Uterine smooth muscle cell (primary cell): Measurements from ENCODE around the gene PLA2G4C. TPM values are rescaled to one million over a fixed set of nuclear protein-coding genes. Genes with fewer than 3 reads are reported as not detected.

Source experiments
- total RNA-seq: library from RNA; depleted of rRNA; stranded (reverse); fragments of >200 nt; gene quantifications from 2 replicates; pipeline ENCODE4 v1.2.3, GENCODE V29; 2014

The PLA2G4C gene, protein sequence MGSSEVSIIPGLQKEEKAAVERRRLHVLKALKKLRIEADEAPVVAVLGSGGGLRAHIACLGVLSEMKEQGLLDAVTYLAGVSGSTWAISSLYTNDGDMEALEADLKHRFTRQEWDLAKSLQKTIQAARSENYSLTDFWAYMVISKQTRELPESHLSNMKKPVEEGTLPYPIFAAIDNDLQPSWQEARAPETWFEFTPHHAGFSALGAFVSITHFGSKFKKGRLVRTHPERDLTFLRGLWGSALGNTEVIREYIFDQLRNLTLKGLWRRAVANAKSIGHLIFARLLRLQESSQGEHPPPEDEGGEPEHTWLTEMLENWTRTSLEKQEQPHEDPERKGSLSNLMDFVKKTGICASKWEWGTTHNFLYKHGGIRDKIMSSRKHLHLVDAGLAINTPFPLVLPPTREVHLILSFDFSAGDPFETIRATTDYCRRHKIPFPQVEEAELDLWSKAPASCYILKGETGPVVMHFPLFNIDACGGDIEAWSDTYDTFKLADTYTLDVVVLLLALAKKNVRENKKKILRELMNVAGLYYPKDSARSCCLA
- total RNA-seq, result 3.2 and 4.6 TPM in 2 replicates

GRCh38 chr19:48110350-48110966 is at the start of gene PLA2G4C:
Gene PLA2G4C (minus strand): TSS chr19:48110817. CDS start chr19:48106529, 4,288 bp downstream.

GRCh38 chr19:48043675-48044258 is 66.8 kb downstream of the PLA2G4C start, which contains the start of gene CABP5:
Gene CABP5 (minus strand): TSS chr19:48044079. CDS start chr19:48043922, 157 bp downstream.

Other genes with a start within 250 kb of the PLA2G4C start
- not detected in 2 replicates for gene SULT2A1, start 224.5 kb downstream of the PLA2G4C start, total RNA-seq
- not detected in 2 replicates for gene BSPH1, start 118.6 kb downstream of the PLA2G4C start, total RNA-seq
- not detected in 2 replicates for gene ELSPBP1, start 116.2 kb downstream of the PLA2G4C start, total RNA-seq
- gene CABP5, start 66.7 kb downstream of the PLA2G4C start, total RNA-seq, result not detected in 2 replicates
- 19.1 and 58.9 TPM in 2 replicates for gene LIG1, start 59.5 kb upstream of the PLA2G4C start, total RNA-seq
- gene ZSWIM9, start 59.9 kb upstream of the PLA2G4C start, total RNA-seq, result 3.1 TPM in 2 replicates
- gene CARD8, start 145.1 kb upstream of the PLA2G4C start, total RNA-seq, result 13.1 and 16.0 TPM in 2 replicates
- 0.11 TPM in 1 of 2 replicates, not detected in the other for gene ZNF114, start 159.3 kb upstream of the PLA2G4C start, total RNA-seq
- 67.6 and 92.0 TPM in 2 replicates for gene EMP3, start 214.7 kb upstream of the PLA2G4C start, total RNA-seq